Measurements from ENCODE around the gene TMC8.

DNA sequence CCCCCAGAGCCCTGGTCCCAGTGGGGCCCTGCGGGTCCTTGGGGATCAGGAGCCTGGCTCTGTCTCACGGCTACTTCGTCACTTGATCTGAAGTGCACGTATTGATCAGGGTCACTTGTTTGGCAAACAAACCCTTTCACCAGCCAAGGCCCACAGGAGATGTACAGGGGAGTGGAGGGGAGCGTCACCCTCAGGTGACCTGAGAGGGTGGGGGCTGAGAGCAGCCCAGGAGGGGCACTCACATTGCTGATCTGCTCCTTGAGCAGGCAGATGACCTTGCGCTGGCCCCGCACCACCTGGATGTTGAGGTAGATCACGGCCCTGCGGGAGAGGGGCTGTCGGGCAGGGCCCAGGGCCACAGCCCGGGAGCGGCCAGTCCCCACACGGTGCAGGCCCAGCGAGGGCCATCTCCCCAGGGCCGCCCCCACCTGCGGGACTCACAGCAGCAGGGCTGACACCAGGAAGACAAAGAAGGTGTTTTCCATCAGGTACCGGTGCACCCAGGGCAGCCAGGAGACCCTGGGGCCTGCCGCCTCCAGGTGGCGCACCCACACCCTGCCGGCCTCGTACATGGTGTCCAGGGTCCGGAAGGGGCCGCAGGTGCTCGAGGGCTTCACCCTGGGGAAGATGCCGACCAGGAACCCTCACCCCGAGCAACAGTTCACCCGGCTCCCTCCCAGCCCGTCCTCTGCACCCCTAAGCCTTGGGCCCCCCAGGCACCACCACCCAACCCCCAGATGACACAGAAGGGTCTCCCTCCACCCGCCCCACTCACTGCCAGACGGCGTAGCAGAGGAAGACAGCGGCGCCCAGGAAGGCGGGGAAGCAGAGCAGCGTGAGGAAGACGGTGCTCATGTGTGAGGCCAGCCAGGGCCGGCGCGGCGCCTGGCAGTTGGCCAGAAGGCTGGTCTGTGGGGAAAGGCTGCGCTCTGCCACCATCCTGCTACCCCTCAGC, 13.3 kb upstream of the TMC8 start:
- TF ChIP-seq, protein P1, sequence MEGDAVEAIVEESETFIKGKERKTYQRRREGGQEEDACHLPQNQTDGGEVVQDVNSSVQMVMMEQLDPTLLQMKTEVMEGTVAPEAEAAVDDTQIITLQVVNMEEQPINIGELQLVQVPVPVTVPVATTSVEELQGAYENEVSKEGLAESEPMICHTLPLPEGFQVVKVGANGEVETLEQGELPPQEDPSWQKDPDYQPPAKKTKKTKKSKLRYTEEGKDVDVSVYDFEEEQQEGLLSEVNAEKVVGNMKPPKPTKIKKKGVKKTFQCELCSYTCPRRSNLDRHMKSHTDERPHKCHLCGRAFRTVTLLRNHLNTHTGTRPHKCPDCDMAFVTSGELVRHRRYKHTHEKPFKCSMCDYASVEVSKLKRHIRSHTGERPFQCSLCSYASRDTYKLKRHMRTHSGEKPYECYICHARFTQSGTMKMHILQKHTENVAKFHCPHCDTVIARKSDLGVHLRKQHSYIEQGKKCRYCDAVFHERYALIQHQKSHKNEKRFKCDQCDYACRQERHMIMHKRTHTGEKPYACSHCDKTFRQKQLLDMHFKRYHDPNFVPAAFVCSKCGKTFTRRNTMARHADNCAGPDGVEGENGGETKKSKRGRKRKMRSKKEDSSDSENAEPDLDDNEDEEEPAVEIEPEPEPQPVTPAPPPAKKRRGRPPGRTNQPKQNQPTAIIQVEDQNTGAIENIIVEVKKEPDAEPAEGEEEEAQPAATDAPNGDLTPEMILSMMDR (IDR thresholded peaks at IDR 0.05) = no peak
- no peak for TF ChIP-seq POLR2A (IDR thresholded peaks at IDR 0.05)
